BJ (cell line): Measurements from ENCODE around the gene CD74. TPM values are rescaled to one million over a fixed set of nuclear protein-coding genes. Genes with fewer than 3 reads are reported as not detected.

Experiments used
- CTCF ChIA-PET: fragments of 350-600 bp; formaldehyde crosslinking; extraction: SDS; loops from one replicate; lab custom pipeline; 2021; ENCODE audit warnings: antibody characterized with exemption, inconsistent platforms; lab: Yijun Ruan, JAX
- POLR2A ChIA-PET: fragments of 300-600 bp; sonication (Branson Sonifier 250); formaldehyde crosslinking; extraction: SDS; loops from one replicate; lab custom pipeline; 2021; ENCODE audit warnings: antibody characterized with exemption; lab: Charles Lee
- DNase-seq: peaks from one replicate; pipeline ENCODE4 v3.0.0-alpha.2; 2011; ENCODE audit warnings: low read depth
- H3K27me3 ChIP-seq: 2 replicates; pipeline ENCODE4 v1.6.0; 2011; ENCODE audit warnings: low read length; ENCODE audit not compliant: control insufficient read depth, insufficient read depth
- H3K36me3 ChIP-seq: 2 replicates; pipeline ENCODE4 v1.5.1; 2011; ENCODE audit warnings: low read length; ENCODE audit not compliant: control insufficient read depth, insufficient read depth
- H3K4me3 ChIP-seq: 2 replicates; pipeline ENCODE4 v1.5.1; 2011; ENCODE audit warnings: low read depth, mild to moderate bottlenecking, control low read depth, low read length
- CTCF ChIP-seq: IDR thresholded peaks from 2 replicates; pipeline ENCODE4 v1.5.1; 2011; ENCODE audit warnings: low read depth, mild to moderate bottlenecking, control low read depth, inconsistent platforms, low read length, moderate library complexity; ENCODE audit not compliant: insufficient read depth
- polyA plus RNA-seq: library from polyadenylated mRNA; depleted of rRNA; stranded (reverse); fragments of >200 nt; gene quantifications from 2 replicates; pipeline ENCODE4 v1.2.3, GENCODE V29; 2011

Gene CD74
- polyA plus RNA-seq, 1 experiment, result 0.28 TPM

- POLR2A ChIA-PET, result no interaction called here
- peaks cover 49% of the 10 kb centered on the region for H3K36me3 ChIP-seq
These were observed 26.5 kb downstream of the CD74 start for GRCh38 chr5:150386024-150386855.

GRCh38 chr5:150384701-150385100, 28.0 kb downstream of the CD74 start:
- TF ChIP-seq CTCF, result no peak
- Histone ChIP-seq H3K36me3 (peaks cover 51% of the 10 kb centered on the region), H3K27me3 (no peaks in the 10 kb centered on the region), H3K4me3 (no peak overlapping the region)
- POLR2A ChIA-PET, result no interaction called here
- CTCF ChIA-PET, result no interaction called here
- DNase-seq, result no peak

More at GRCh38 chr5:150386024-150386855, 26.5 kb downstream of the CD74 start:
- H3K4me3 ChIP-seq, result no peak overlapping the region
- no peak for DNase-seq
- CTCF ChIA-PET, result interaction anchor here (0.6 to 2.4 kb wide), 4 partner anchors 10 to 47 kb away, joined by 3 to 6 read pairs (median 4); no protein-coding TSS in a partner anchor
- no peaks in the 10 kb centered on the region for H3K27me3 ChIP-seq
- TF ChIP-seq CTCF, result no peak

GRCh38 chr5:150377964-150378694, 34.6 kb downstream of the CD74 start:
- Histone ChIP-seq H3K4me3 (no peak overlapping the region), H3K27me3 (no peaks in the 10 kb centered on the region), H3K36me3 (peaks cover 56% of the 10 kb centered on the region)
- ChIA-PET POLR2A (interaction anchor here (0.6 to 0.9 kb wide), 3 partner anchors 56 to 242 kb away, joined by 3 to 4 read pairs (median 3); no protein-coding TSS in a partner anchor), CTCF (interaction anchor here (0.8 to 1.5 kb wide), 6 partner anchors 19 to 242 kb away, joined by 3 to 4 read pairs (median 3); no protein-coding TSS in a partner anchor)
- no peak for TF ChIP-seq CTCF
- peak; percentile 95 for DNase-seq

- peak; percentile 50 for DNase-seq
- Histone ChIP-seq H3K36me3 (peaks cover 55% of the 10 kb centered on the region), H3K4me3 (no peak overlapping the region), H3K27me3 (no peaks in the 10 kb centered on the region)
- TF ChIP-seq CTCF, result no peak
- ChIA-PET POLR2A (interaction anchor here (0.6 to 0.7 kb wide), 2 partner anchors 114 to 1394 kb away, joined by 3 to 5 read pairs; no protein-coding TSS in a partner anchor), CTCF (interaction anchor here (0.6 to 1.6 kb wide), 9 partner anchors 10 to 419 kb away, joined by 3 to 7 read pairs (median 3); no protein-coding TSS in a partner anchor)
These were observed 35.6 kb downstream of the CD74 start for GRCh38 chr5:150376799-150377771.
